Measurements from ENCODE around the gene AOPEP. TPM values are rescaled to one million over a fixed set of nuclear protein-coding genes. Genes with fewer than 3 reads are reported as not detected.

AOPEP gene
- total RNA-seq, 4 donors from 2014 or later: 80.7 to 428 (median 126) TPM

- no peak overlapping the region for H3K4me3 ChIP-seq
- peaks cover 18 to 27% of the 10 kb centered on the region in 2 donors for H3K4me1 ChIP-seq
- intact Hi-C loops (cut with DNase I; ENCODE audit: low total_unique reads): loop anchor here (5.0 to 10.0 kb wide), 2 partner anchors 81 to 107 kb away; no protein-coding TSS in a partner anchor
- H3K9me3 ChIP-seq: no peaks in the 10 kb centered on the region
- H3K36me3 ChIP-seq: no peaks in the 10 kb centered on the region
- peak in 1 of 2 donors; percentile 22 for DNase-seq
- peak overlapping the region; percentile 93 to 95 for H3K27ac ChIP-seq
- no peaks in the 10 kb centered on the region for H3K27me3 ChIP-seq
- no peak for TF ChIP-seq POLR2A (IDR thresholded peaks at IDR 0.05)
- TF ChIP-seq CTCF (IDR thresholded peaks at IDR 0.05): no peak
Measured at GRCh38 chr9:94921656-94922055, 195.2 kb downstream of the AOPEP start.

DNA sequence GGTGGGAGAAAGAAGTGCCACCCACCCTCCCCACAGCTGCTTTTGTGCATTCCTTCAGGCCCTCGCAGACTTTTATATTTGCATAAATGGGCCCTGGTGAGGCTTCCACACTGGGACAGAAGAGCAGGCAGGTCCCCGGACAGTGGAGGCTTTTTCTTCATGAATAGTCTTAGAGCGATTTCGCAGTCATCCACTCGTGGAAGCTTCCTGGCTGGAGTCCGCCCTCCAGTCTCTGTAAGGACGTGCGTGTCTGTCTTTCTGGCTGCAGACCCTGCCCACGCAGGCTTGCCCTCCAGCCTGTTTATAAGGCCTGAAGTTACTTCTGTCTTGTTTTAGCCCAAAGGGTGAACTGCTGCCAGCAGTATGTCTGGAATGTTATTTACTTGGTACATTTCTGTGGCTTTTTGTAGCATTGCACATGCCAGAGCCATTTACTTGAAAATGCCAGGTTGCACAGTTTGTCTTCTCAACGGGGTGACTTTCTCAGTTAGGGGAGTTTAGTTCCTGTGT is 195.7 kb downstream of the AOPEP start:
- Histone ChIP-seq H3K36me3 (no peaks in the 10 kb centered on the region), H3K27me3 (no peaks in the 10 kb centered on the region), H3K4me1 (peaks cover 18 to 27% of the 10 kb centered on the region in 2 donors), H3K27ac (peak overlapping the region; percentile 93 to 95), H3K4me3 (no peak overlapping the region), H3K9me3 (no peaks in the 10 kb centered on the region)
- peak; percentile 52 to 64 for DNase-seq
- TF ChIP-seq POLR2A (IDR thresholded peaks at IDR 0.05) (no peak), CTCF (IDR thresholded peaks at IDR 0.05) (no peak)
- intact Hi-C loops (cut with DNase I; ENCODE audit: low total_unique reads): loop anchor here (5.0 to 10.0 kb wide), 2 partner anchors 80 to 107 kb away; no protein-coding TSS in a partner anchor

GRCh38 chr9:94922691-94923107 is 196.2 kb downstream of the AOPEP start:
- no peaks in the 10 kb centered on the region for H3K27me3 ChIP-seq
- no peak overlapping the region for H3K4me3 ChIP-seq
- peak overlapping the region; percentile 93 to 95 for H3K27ac ChIP-seq
- no peak for TF ChIP-seq POLR2A (IDR thresholded peaks at IDR 0.05)
- no peak for TF ChIP-seq CTCF (IDR thresholded peaks at IDR 0.05)
- H3K4me1 ChIP-seq: peaks cover 18 to 27% of the 10 kb centered on the region in 2 donors
- intact Hi-C loops (cut with DNase I; ENCODE audit: low total_unique reads): loop anchor here (5.0 to 10.0 kb wide), 2 partner anchors 80 to 108 kb away; no protein-coding TSS in a partner anchor
- H3K9me3 ChIP-seq: no peaks in the 10 kb centered on the region
- H3K36me3 ChIP-seq: no peaks in the 10 kb centered on the region
- DNase-seq: peak; percentile 72 to 89

DNA sequence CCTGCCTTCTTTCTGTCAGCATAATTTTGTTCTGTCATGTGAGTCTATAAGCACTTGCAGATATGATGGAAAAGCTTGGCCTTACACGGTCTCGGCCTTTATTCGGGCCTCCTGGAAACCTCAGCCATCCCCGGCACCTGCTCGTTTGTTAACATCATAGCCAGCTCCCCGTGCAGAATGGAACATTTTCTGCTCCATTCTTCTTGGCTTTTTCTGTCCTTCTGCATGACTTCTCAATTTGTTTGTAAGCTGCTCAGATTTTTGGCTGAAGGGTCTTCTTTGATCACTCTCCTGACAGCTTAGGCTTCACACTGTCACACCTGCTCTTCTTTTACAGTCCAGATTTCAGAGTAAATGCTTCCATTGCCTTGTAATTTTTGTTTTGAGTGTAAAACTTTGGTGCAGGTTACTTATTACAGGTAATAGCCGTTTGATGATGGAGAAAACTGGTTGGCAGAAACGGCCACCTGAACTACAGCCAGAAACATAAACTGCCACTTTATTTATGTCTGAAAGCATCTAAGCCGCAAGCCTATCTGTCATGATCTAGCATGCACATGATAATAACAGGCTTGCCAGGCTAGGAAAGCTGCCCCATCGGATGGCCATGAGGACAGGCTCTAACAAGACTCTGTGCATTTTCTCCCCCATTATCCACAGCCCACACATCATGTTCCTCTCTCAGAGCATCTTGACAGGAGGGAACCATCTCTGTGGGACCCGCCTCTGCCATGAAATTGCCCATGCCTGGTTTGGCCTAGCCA is 197.0 kb downstream of the AOPEP start:
- intact Hi-C loops (cut with DNase I; ENCODE audit: low total_unique reads): loop anchor here (5.0 to 10.0 kb wide), 2 partner anchors 79 to 109 kb away; no protein-coding TSS in a partner anchor
- no peaks in the 10 kb centered on the region for H3K27me3 ChIP-seq
- TF ChIP-seq CTCF (IDR thresholded peaks at IDR 0.05) (no peak), POLR2A (IDR thresholded peaks at IDR 0.05) (no peak)
- no peak overlapping the region for H3K4me3 ChIP-seq
- no peaks in the 10 kb centered on the region for H3K9me3 ChIP-seq
- peak overlapping the region; percentile 93 to 95 for H3K27ac ChIP-seq
- DNase-seq: no peak
- peaks cover 18 to 27% of the 10 kb centered on the region in 2 donors for H3K4me1 ChIP-seq
- no peaks in the 10 kb centered on the region for H3K36me3 ChIP-seq

Data from uterus (tissue), 4 donors.